ENCODE measurements around the gene PTPRT.

PTPRT gene

GRCh38 chr20:42442716-42443115, 747.0 kb downstream of the PTPRT start:
- H3K9me3 ChIP-seq (ENCODE audit: control insufficient read depth, insufficient read depth, low read length) = no peaks in the 10 kb centered on the region
- H3K27me3 ChIP-seq (ENCODE audit: control insufficient read depth, insufficient read depth, low read length) = no peaks in the 10 kb centered on the region
- H3K4me1 ChIP-seq (ENCODE audit: control insufficient read depth, insufficient read depth, low read length) = peaks cover 13% of the 10 kb centered on the region
- H3K4me3 ChIP-seq (ENCODE audit: low read depth, low read length) = no peak overlapping the region
- H3K27ac ChIP-seq (ENCODE audit: low read depth, low read length) = no peak overlapping the region
- no peaks in the 10 kb centered on the region for H3K36me3 ChIP-seq (ENCODE audit: control insufficient read depth, insufficient read depth, low read length)
- no peak overlapping the region for H3K9ac ChIP-seq (ENCODE audit: low read depth, low read length)

- no peaks in the 10 kb centered on the region for H3K27me3 ChIP-seq (ENCODE audit: control insufficient read depth, insufficient read depth, low read length)
- H3K9me3 ChIP-seq (ENCODE audit: control insufficient read depth, insufficient read depth, low read length) = no peaks in the 10 kb centered on the region
- no peak overlapping the region for H3K4me3 ChIP-seq (ENCODE audit: low read depth, low read length)
- no peak overlapping the region for H3K27ac ChIP-seq (ENCODE audit: low read depth, low read length)
- H3K36me3 ChIP-seq (ENCODE audit: control insufficient read depth, insufficient read depth, low read length) = no peaks in the 10 kb centered on the region
- peaks cover 11% of the 10 kb centered on the region for H3K4me1 ChIP-seq (ENCODE audit: control insufficient read depth, insufficient read depth, low read length)
- no peak overlapping the region for H3K9ac ChIP-seq (ENCODE audit: low read depth, low read length)
Measured at GRCh38 chr20:42441864-42442331, 747.8 kb downstream of the PTPRT start.

GRCh38 chr20:42441196-42441863, 748.4 kb downstream of the PTPRT start:
- no peaks in the 10 kb centered on the region for H3K36me3 ChIP-seq (ENCODE audit: control insufficient read depth, insufficient read depth, low read length)
- no peaks in the 10 kb centered on the region for H3K9me3 ChIP-seq (ENCODE audit: control insufficient read depth, insufficient read depth, low read length)
- H3K27ac ChIP-seq (ENCODE audit: low read depth, low read length) = no peak overlapping the region
- no peak overlapping the region for H3K9ac ChIP-seq (ENCODE audit: low read depth, low read length)
- 0 out of 2 replicates have a peak, but pooled peaks cover 5% of the 10 kb centered on the region for H3K4me1 ChIP-seq (ENCODE audit: control insufficient read depth, insufficient read depth, low read length)
- no peak overlapping the region for H3K4me3 ChIP-seq (ENCODE audit: low read depth, low read length)
- H3K27me3 ChIP-seq (ENCODE audit: control insufficient read depth, insufficient read depth, low read length) = no peaks in the 10 kb centered on the region

- Histone ChIP-seq H3K9ac (ENCODE audit: low read depth, low read length) (no peak overlapping the region), H3K9me3 (ENCODE audit: control insufficient read depth, insufficient read depth, low read length) (no peaks in the 10 kb centered on the region), H3K27ac (ENCODE audit: low read depth, low read length) (no peak overlapping the region), H3K4me1 (ENCODE audit: control insufficient read depth, insufficient read depth, low read length) (no peaks in the 10 kb centered on the region), H3K4me3 (ENCODE audit: low read depth, low read length) (no peak overlapping the region), H3K36me3 (ENCODE audit: control insufficient read depth, insufficient read depth, low read length) (no peaks in the 10 kb centered on the region), H3K27me3 (ENCODE audit: control insufficient read depth, insufficient read depth, low read length) (no peaks in the 10 kb centered on the region)
Measured at GRCh38 chr20:42435230-42435629, 754.5 kb downstream of the PTPRT start.

- Histone ChIP-seq H3K27ac (ENCODE audit: low read depth, low read length) (no peak overlapping the region), H3K9me3 (ENCODE audit: control insufficient read depth, insufficient read depth, low read length) (no peaks in the 10 kb centered on the region), H3K4me1 (ENCODE audit: control insufficient read depth, insufficient read depth, low read length) (no peaks in the 10 kb centered on the region), H3K4me3 (ENCODE audit: low read depth, low read length) (no peak overlapping the region), H3K36me3 (ENCODE audit: control insufficient read depth, insufficient read depth, low read length) (no peaks in the 10 kb centered on the region), H3K9ac (ENCODE audit: low read depth, low read length) (no peak overlapping the region), H3K27me3 (ENCODE audit: control insufficient read depth, insufficient read depth, low read length) (no peaks in the 10 kb centered on the region)
Measured at GRCh38 chr20:42432496-42433334, 757.0 kb downstream of the PTPRT start.

GRCh38 chr20:42430598-42430997, 759.1 kb downstream of the PTPRT start:
- H3K27me3 ChIP-seq (ENCODE audit: control insufficient read depth, insufficient read depth, low read length) = no peaks in the 10 kb centered on the region
- no peak overlapping the region for H3K27ac ChIP-seq (ENCODE audit: low read depth, low read length)
- H3K9me3 ChIP-seq (ENCODE audit: control insufficient read depth, insufficient read depth, low read length) = no peaks in the 10 kb centered on the region
- H3K4me1 ChIP-seq (ENCODE audit: control insufficient read depth, insufficient read depth, low read length) = no peaks in the 10 kb centered on the region
- no peak overlapping the region for H3K4me3 ChIP-seq (ENCODE audit: low read depth, low read length)
- no peaks in the 10 kb centered on the region for H3K36me3 ChIP-seq (ENCODE audit: control insufficient read depth, insufficient read depth, low read length)
- H3K9ac ChIP-seq (ENCODE audit: low read depth, low read length) = no peak overlapping the region

- Histone ChIP-seq H3K27me3 (ENCODE audit: control insufficient read depth, insufficient read depth, low read length) (no peaks in the 10 kb centered on the region), H3K36me3 (ENCODE audit: control insufficient read depth, insufficient read depth, low read length) (no peaks in the 10 kb centered on the region), H3K4me3 (ENCODE audit: low read depth, low read length) (no peak overlapping the region), H3K27ac (ENCODE audit: low read depth, low read length) (no peak overlapping the region), H3K4me1 (ENCODE audit: control insufficient read depth, insufficient read depth, low read length) (no peaks in the 10 kb centered on the region), H3K9me3 (ENCODE audit: control insufficient read depth, insufficient read depth, low read length) (no peaks in the 10 kb centered on the region), H3K9ac (ENCODE audit: low read depth, low read length) (no peak overlapping the region)
Measured at GRCh38 chr20:42429761-42430458, 759.8 kb downstream of the PTPRT start.

GRCh38 chr20:42419814-42420532, 769.7 kb downstream of the PTPRT start:
- no peak overlapping the region for H3K27ac ChIP-seq (ENCODE audit: low read depth, low read length)
- H3K9ac ChIP-seq (ENCODE audit: low read depth, low read length) = no peak overlapping the region
- H3K4me3 ChIP-seq (ENCODE audit: low read depth, low read length) = no peak overlapping the region
- H3K36me3 ChIP-seq (ENCODE audit: control insufficient read depth, insufficient read depth, low read length) = no peaks in the 10 kb centered on the region
- no peaks in the 10 kb centered on the region for H3K4me1 ChIP-seq (ENCODE audit: control insufficient read depth, insufficient read depth, low read length)
- H3K27me3 ChIP-seq (ENCODE audit: control insufficient read depth, insufficient read depth, low read length) = no peaks in the 10 kb centered on the region
- no peaks in the 10 kb centered on the region for H3K9me3 ChIP-seq (ENCODE audit: control insufficient read depth, insufficient read depth, low read length)

GRCh38 chr20:42406826-42407225, 782.9 kb downstream of the PTPRT start:
- H3K27ac ChIP-seq (ENCODE audit: low read depth, low read length) = no peak overlapping the region
- no peak overlapping the region for H3K4me3 ChIP-seq (ENCODE audit: low read depth, low read length)
- H3K9me3 ChIP-seq (ENCODE audit: control insufficient read depth, insufficient read depth, low read length) = no peaks in the 10 kb centered on the region
- H3K4me1 ChIP-seq (ENCODE audit: control insufficient read depth, insufficient read depth, low read length) = peaks cover 9% of the 10 kb centered on the region
- H3K27me3 ChIP-seq (ENCODE audit: control insufficient read depth, insufficient read depth, low read length) = no peaks in the 10 kb centered on the region
- no peaks in the 10 kb centered on the region for H3K36me3 ChIP-seq (ENCODE audit: control insufficient read depth, insufficient read depth, low read length)
- no peak overlapping the region for H3K9ac ChIP-seq (ENCODE audit: low read depth, low read length)

- Histone ChIP-seq H3K36me3 (ENCODE audit: control insufficient read depth, insufficient read depth, low read length) (no peaks in the 10 kb centered on the region), H3K4me1 (ENCODE audit: control insufficient read depth, insufficient read depth, low read length) (peaks cover 9% of the 10 kb centered on the region), H3K4me3 (ENCODE audit: low read depth, low read length) (no peak overlapping the region), H3K9ac (ENCODE audit: low read depth, low read length) (no peak overlapping the region), H3K27ac (ENCODE audit: low read depth, low read length) (no peak overlapping the region), H3K9me3 (ENCODE audit: control insufficient read depth, insufficient read depth, low read length) (no peaks in the 10 kb centered on the region), H3K27me3 (ENCODE audit: control insufficient read depth, insufficient read depth, low read length) (no peaks in the 10 kb centered on the region)
Measured at GRCh38 chr20:42402455-42402854, 787.3 kb downstream of the PTPRT start.

Measured in HUES48 (cell line).